Neural progenitor cell (in vitro differentiated cells): Measurements from ENCODE around the gene DCC. TPM values are rescaled to one million over a fixed set of nuclear protein-coding genes. Genes with fewer than 3 reads are reported as not detected.
A peak's percentile ranks its signal among the peaks of the same experiment; 100 is the strongest.

ENCODE experiments used
- DNase-seq: peaks from one replicate; pipeline ENCODE4 v3.0.0-alpha.2; 2016; ENCODE audit warnings: low spot score
- H2AFZ ChIP-seq: fragments of 200-600 bp; sonication (generic); replicated peaks from 2 replicates; pipeline ENCODE4 v1.6.1; 2016; ENCODE audit warnings: antibody characterized with exemption
- H3F3A ChIP-seq: fragments of 200-600 bp; sonication (generic); 2 replicates; pipeline ENCODE4 v1.6.1; 2016; ENCODE audit warnings: antibody characterized with exemption, low read depth
- H3K27ac ChIP-seq: fragments of 200-600 bp; sonication (generic); 2 replicates; pipeline ENCODE4 v1.5.1; 2016; ENCODE audit warnings: mild to moderate bottlenecking
- H3K27me3 ChIP-seq: fragments of 200-600 bp; sonication (generic); 2 replicates; pipeline ENCODE4 v1.6.1; 2016; ENCODE audit warnings: mild to moderate bottlenecking, moderate library complexity
- H3K36me3 ChIP-seq: fragments of 200-600 bp; sonication (generic); 2 replicates; pipeline ENCODE4 v1.5.1; 2016
- H3K4me1 ChIP-seq: fragments of 200-600 bp; sonication (generic); 2 replicates; pipeline ENCODE4 v1.6.1; 2016; ENCODE audit warnings: mixed run types
- H3K4me2 ChIP-seq: fragments of 200-600 bp; sonication (generic); 2 replicates; pipeline ENCODE4 v1.6.1; 2016
- H3K4me3 ChIP-seq: fragments of 200-600 bp; sonication (generic); 2 replicates; pipeline ENCODE4 v1.5.1; 2016
- H3K79me2 ChIP-seq: fragments of 200-600 bp; sonication (generic); 2 replicates; pipeline ENCODE4 v1.6.1; 2016; ENCODE audit warnings: low read depth
- H3K9ac ChIP-seq: fragments of 200-600 bp; sonication (generic); 2 replicates; pipeline ENCODE4 v1.6.1; 2016
- H3K9me3 ChIP-seq: fragments of 200-600 bp; sonication (generic); 2 replicates; pipeline ENCODE4 v1.5.1; 2016; ENCODE audit warnings: low read depth
- H4K20me1 ChIP-seq: fragments of 200-600 bp; sonication (generic); 2 replicates; pipeline ENCODE4 v1.6.1; 2016; ENCODE audit warnings: low read depth
- H3K27ac Mint-ChIP-seq: 3 replicates; pipeline ENCODE4 v1.8.0; 2021; ENCODE audit warnings: mixed read lengths
- H3K27me3 Mint-ChIP-seq: 2 replicates; pipeline ENCODE4 v1.8.0; 2022; ENCODE audit warnings: low read depth, mild to moderate bottlenecking, inconsistent platforms, moderate library complexity, mixed read lengths; ENCODE audit not compliant: insufficient read depth
- H3K36me3 Mint-ChIP-seq: 3 replicates; pipeline ENCODE4 v1.8.0; 2021; ENCODE audit warnings: mixed read lengths
- H3K4me1 Mint-ChIP-seq: 3 replicates; pipeline ENCODE4 v1.8.0; 2021; ENCODE audit warnings: mixed read lengths
- H3K4me3 Mint-ChIP-seq: 3 replicates; pipeline ENCODE4 v1.8.0; 2021; ENCODE audit warnings: mild to moderate bottlenecking, moderate library complexity, mixed read lengths
- H3K9me3 Mint-ChIP-seq: 3 replicates; pipeline ENCODE4 v1.8.0; 2020; ENCODE audit warnings: mixed read lengths
- CTCF ChIP-seq: fragments of 200-600 bp; sonication (generic); IDR thresholded peaks from 2 replicates; pipeline ENCODE4 v1.5.1; 2017; ENCODE audit warnings: antibody characterized with exemption, mild to moderate bottlenecking
- EZH2 ChIP-seq: fragments of 200-600 bp; sonication (generic); IDR thresholded peaks from 2 replicates; pipeline ENCODE4 v1.6.1; 2017; ENCODE audit warnings: antibody characterized with exemption, mild to moderate bottlenecking, moderate library complexity
- EZH2phosphoT487 ChIP-seq: fragments of 200-600 bp; sonication (generic); IDR thresholded peaks from 2 replicates; pipeline ENCODE4 v1.6.1; 2017; ENCODE audit warnings: antibody characterized with exemption
- total RNA-seq: library from RNA; depleted of rRNA; stranded (reverse); fragments of >200 nt; gene quantifications from 2 replicates; pipeline ENCODE4 v1.2.3, GENCODE V29; 2015; ENCODE audit warnings: low replicate concordance

The DCC gene
- total RNA-seq, 1 donor from 2014 or later: 0.41 TPM

- H3K4me3 ChIP-seq: no peak overlapping the region
- no peak overlapping the region for H3K4me3 Mint-ChIP-seq
- no peaks in the 10 kb centered on the region for H3K27me3 ChIP-seq
- no peaks in the 10 kb centered on the region for H3K9me3 ChIP-seq
- no peak for TF ChIP-seq CTCF
- TF ChIP-seq EZH2phosphoT487: no peak
- TF ChIP-seq EZH2: no peak
- H3K27ac Mint-ChIP-seq: peak overlapping the region; percentile 52
- H3K36me3 Mint-ChIP-seq: no peaks in the 10 kb centered on the region
- no peak overlapping the region for H3K4me2 ChIP-seq
- peak; percentile 8 for DNase-seq
- H3K27me3 Mint-ChIP-seq: no peaks in the 10 kb centered on the region
- H3K9me3 Mint-ChIP-seq: no peaks in the 10 kb centered on the region
- H3K27ac ChIP-seq: no peak overlapping the region
- no peak overlapping the region for H2AFZ ChIP-seq
- no peaks in the 10 kb centered on the region for H3K36me3 ChIP-seq
- H3K4me1 ChIP-seq: peaks cover 8% of the 10 kb centered on the region
- peaks cover 17% of the 10 kb centered on the region for H3K4me1 Mint-ChIP-seq
- no peaks in the 10 kb centered on the region for H3K79me2 ChIP-seq
- H3K9ac ChIP-seq: no peak overlapping the region
- no peaks in the 10 kb centered on the region for H3F3A ChIP-seq
- H4K20me1 ChIP-seq: no peaks in the 10 kb centered on the region
Observed at GRCh38 chr18:52897611-52898484, 557.9 kb downstream of the DCC start.

- Histone ChIP-seq H3F3A (no peaks in the 10 kb centered on the region), H3K36me3 (no peaks in the 10 kb centered on the region), H3K9ac (no peak overlapping the region), H4K20me1 (no peaks in the 10 kb centered on the region), H3K9me3 (no peaks in the 10 kb centered on the region), H3K4me2 (no peak overlapping the region), H3K4me1 (peaks cover 8% of the 10 kb centered on the region), H2AFZ (no peak overlapping the region), H3K4me3 (no peak overlapping the region), H3K79me2 (no peaks in the 10 kb centered on the region), H3K27me3 (no peaks in the 10 kb centered on the region), H3K27ac (no peak overlapping the region)
- no peaks in the 10 kb centered on the region for H3K36me3 Mint-ChIP-seq
- no peaks in the 10 kb centered on the region for H3K27me3 Mint-ChIP-seq
- peak overlapping the region; percentile 52 for H3K27ac Mint-ChIP-seq
- DNase-seq: no peak
- H3K4me1 Mint-ChIP-seq: peaks cover 17% of the 10 kb centered on the region
- no peak overlapping the region for H3K4me3 Mint-ChIP-seq
- H3K9me3 Mint-ChIP-seq: no peaks in the 10 kb centered on the region
- TF ChIP-seq CTCF (no peak), EZH2phosphoT487 (no peak), EZH2 (no peak)
Observed at GRCh38 chr18:52898485-52899058, 558.6 kb downstream of the DCC start.

GRCh38 chr18:52902188-52902587 lies 562.2 kb downstream of the DCC start:
- Histone ChIP-seq H4K20me1 (no peaks in the 10 kb centered on the region), H3K4me2 (no peak overlapping the region), H3K79me2 (no peaks in the 10 kb centered on the region), H3K36me3 (no peaks in the 10 kb centered on the region), H3K27me3 (no peaks in the 10 kb centered on the region), H2AFZ (no peak overlapping the region), H3K4me3 (no peak overlapping the region), H3K4me1 (peaks cover 8% of the 10 kb centered on the region), H3K27ac (no peak overlapping the region), H3K9ac (no peak overlapping the region), H3K9me3 (no peaks in the 10 kb centered on the region), H3F3A (no peaks in the 10 kb centered on the region)
- Mint-ChIP-seq H3K4me1 (peaks cover 14% of the 10 kb centered on the region), H3K27ac (no peak overlapping the region), H3K27me3 (no peaks in the 10 kb centered on the region), H3K4me3 (no peak overlapping the region), H3K36me3 (peaks cover 2% of the 10 kb centered on the region), H3K9me3 (no peaks in the 10 kb centered on the region)
- TF ChIP-seq EZH2 (no peak), CTCF (no peak), EZH2phosphoT487 (no peak)
- DNase-seq: no peak
